ENCODE results near the gene ATP6V0E1. TPM values are rescaled to one million over a fixed set of nuclear protein-coding genes. Genes with fewer than 3 reads are reported as not detected.
A peak's percentile ranks its signal among the peaks of the same experiment; 100 is the strongest.

The ATP6V0E1 gene
- total and polyA plus RNA-seq, 2 of the 8 experiments (the other 6 are each of a cell fraction or from before 2014, with no cell fraction given) = 108 to 134 TPM

GRCh38 chr5:172984244-172984953 lies 828 bp downstream of the ATP6V0E1 start (continued):
- TF ChIP-seq SAP30 (IDR thresholded peaks at IDR 0.05; ENCODE audit: insufficient read depth, insufficient replicate concordance, low read length) = peak; percentile 5
- TF ChIP-seq SP2 (IDR thresholded peaks at IDR 0.05; ENCODE audit: low read length) = no peak
- no peak for TF ChIP-seq CBX5 (IDR thresholded peaks at IDR 0.05; ENCODE audit: low read depth, low read length)
- no peak for TF ChIP-seq BRCA1 (IDR thresholded peaks at IDR 0.05; ENCODE audit: low read depth, low read length)
- no peak for TF ChIP-seq EGR1 (IDR thresholded peaks at IDR 0.05; ENCODE audit: borderline replicate concordance, low read depth, low read length)
- TF ChIP-seq MAFK (IDR thresholded peaks at IDR 0.05; ENCODE audit: low read depth, low read length) = peak; percentile 61; the same call in 1 of the 2 replicates
- no peak for TF ChIP-seq KDM5A (IDR thresholded peaks at IDR 0.05; ENCODE audit: low read length)
- peak; percentile 56 to 69 for TF ChIP-seq RAD21 (IDR thresholded peaks at IDR 0.05 in 1 of 2, conservative IDR thresholded peaks at IDR 0.05 in 1 of 2; ENCODE audit: low read depth in 2 of 2, low read length in 2 of 2)
- TF ChIP-seq HDAC2 (IDR thresholded peaks at IDR 0.05; ENCODE audit: borderline replicate concordance in 1 of 2, low read depth in 2 of 2, low read length in 2 of 2) = no peak
- TF ChIP-seq ATF2 (IDR thresholded peaks at IDR 0.05; ENCODE audit: low read length) = no peak
- TF ChIP-seq TBP (IDR thresholded peaks at IDR 0.05; ENCODE audit: low read depth, low read length) = no peak; the same call in 1 of the 2 replicates
- TF ChIP-seq MAX (IDR thresholded peaks at IDR 0.05) = peak; percentile 62
- TF ChIP-seq GABPA (IDR thresholded peaks at IDR 0.05; ENCODE audit: borderline replicate concordance, insufficient read depth, low read length) = no peak
- no peak for TF ChIP-seq SP4 (IDR thresholded peaks at IDR 0.05; ENCODE audit: low read length)
- TF ChIP-seq CREB1 (IDR thresholded peaks at IDR 0.05) = no peak
- TF ChIP-seq CHD1 (IDR thresholded peaks at IDR 0.05; ENCODE audit: low read depth, low read length) = no peak
- 0 out of 2 replicates have a peak, but pooled peaks have one; percentile 13 for TF ChIP-seq YY1 (IDR thresholded peaks at IDR 0.05; ENCODE audit: low read depth, low read length)
- no peak for TF ChIP-seq SRF (IDR thresholded peaks at IDR 0.05; ENCODE audit: low read depth, low read length)
